EL (cell line): ENCODE data around the gene CCDC92.

ENCODE experiments used
- DNase-seq: peaks from one replicate; pipeline ENCODE4 v3.0.0-alpha.2; 2016

CCDC92 gene

DNA sequence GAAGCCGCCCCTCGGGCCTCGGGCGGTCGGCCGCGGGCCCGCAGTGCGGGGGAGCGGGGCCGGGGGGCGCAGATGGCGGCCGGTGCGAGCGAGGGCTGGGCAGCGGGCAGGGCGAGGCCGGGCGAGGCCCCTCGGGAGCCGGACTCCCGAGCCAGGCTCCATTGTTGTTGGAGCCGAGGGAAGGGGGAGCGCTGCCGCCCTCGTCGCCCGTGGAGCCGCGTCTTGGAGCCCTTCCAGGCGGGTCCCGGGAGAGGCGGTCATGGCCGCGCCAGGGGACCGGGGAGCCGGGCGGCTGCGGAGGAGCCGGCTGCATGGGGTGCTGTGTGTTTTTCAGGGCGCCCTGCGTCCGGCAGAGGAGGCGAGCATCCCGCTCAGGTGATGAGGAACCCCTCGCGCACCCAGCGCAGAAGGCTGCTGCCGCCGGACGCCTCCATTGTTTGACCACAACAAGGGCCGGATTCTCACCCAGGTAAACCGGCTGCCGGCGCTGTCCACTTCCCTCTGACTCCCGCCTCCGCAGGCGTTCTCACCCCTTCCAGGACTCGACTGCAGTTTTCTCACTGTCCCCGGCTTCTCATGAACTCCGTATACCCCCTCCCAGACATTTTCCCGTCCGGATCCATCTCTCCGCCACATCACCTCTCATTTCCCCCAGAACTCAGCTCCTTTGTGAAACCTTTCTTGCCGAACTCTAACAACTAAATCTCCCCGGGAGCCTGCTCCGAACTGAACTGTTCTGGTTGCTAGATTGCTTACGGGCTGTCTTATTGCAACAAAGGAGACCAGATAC, 1.1 kb upstream of the CCDC92 start:
- DNase-seq = peak; percentile 40

DNA sequence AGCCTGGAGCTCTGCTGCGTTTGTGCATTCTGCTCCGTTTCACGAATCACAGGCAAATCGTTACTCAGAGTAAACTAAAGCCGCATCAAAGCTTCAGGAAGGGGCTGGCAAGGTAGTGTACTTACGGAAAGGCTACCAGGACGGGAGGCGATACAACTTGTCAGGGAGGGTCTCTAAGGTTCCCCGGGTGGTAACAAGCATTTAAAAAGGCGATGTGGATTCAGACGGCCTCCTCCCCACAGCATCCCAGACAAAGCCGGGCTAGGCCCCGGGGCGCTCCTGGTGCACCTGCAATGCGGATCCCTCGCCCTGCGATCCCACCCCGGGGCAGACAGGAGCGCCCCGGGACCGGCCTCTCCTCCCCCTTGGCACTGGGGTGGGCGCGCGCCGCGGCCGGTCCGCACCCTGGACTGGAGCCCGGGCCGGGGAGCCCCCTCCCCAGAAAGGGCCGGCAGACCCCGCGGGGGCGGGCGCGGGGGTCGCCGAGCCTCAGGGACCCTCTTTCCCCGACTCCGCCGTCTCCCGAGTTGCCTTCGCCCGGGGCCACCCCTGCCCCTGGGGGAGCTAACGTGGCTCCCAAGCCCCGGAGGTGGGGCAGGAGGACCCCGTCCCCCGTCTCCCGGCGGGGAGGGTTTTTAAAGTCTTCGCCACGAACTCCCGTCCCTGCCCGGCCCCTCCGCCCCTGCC, 718 bp downstream of the CCDC92 start:
- peak; percentile 50 for DNase-seq

DNA sequence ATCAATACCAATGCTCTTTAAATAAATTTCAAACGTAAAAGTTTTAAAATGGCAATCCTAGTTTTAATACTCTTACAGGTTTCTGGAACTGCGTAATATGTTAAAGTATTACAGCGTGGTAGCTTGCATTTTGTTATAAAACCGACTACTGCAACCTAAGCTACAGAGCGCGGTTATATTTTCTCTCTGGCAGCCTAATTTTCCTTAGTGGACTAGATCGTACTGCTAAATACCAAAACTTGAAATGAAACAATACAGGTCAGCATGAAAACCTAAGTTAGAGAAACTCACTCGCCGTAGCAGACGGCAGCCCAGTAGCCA, 1.2 kb downstream of the CCDC92 start:
- DNase-seq = no peak

DNA sequence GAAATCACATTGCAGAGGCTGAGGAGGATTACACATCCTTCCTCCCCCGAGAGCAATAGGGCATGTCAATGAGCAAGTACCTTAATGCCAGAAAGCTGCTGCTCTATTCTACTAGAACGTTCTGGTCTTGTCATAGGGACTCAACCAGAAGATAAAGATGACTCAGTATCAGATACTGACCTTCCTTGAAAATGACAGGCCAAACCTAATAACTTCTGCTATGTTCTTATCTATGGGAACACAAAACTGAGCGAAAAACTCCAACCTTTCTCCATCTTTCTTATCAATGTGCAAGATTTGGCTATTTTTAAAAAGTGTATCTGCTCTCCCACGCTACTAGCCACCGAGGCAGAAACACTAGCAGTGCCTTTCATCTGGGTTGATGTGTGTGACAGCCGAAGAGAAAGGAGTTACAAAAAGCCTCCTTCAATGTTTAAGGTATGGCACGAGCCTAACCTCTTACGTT, 5.5 kb downstream of the CCDC92 start:
- peak; percentile 9 for DNase-seq

DNA sequence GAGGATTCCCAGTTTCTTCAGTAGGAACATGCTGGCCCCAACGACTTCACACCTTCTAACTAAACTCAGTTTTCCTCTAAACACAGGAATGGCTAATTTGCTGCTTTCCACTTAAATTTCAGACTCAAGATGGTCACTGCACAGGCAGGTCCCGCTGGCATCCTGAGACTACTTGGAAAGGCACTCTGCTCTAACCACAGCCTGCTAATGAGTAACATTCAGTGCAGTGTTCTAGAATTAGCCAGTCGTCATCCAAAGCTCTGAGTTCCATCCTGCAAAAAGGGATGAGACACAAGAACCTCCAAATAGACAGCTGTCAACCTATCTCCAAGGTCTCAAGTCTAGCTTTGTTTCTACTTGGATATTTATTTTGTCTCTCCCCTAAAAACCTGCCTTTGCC, 6.0 kb downstream of the CCDC92 start:
- DNase-seq = peak; percentile 69

DNA sequence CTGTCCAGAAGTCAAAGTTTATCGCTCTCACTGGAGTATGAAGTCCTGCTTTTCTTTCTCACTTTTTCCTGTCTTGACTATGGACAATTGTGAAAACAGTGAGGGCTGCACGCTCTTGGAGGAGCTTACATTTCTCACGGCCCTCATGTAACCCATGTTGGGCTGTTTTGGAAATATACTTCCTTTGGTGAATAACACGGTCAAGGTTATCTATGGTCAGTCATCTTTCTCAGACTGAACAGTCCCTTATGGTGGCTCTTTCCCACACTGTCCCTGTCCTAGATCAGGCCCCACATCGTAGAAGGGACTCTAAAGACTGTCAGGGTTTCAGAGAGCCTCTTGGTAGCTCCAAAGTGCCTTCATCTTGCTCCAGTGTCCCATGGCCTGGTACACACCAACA, 7.2 kb downstream of the CCDC92 start:
- DNase-seq = no peak

DNA sequence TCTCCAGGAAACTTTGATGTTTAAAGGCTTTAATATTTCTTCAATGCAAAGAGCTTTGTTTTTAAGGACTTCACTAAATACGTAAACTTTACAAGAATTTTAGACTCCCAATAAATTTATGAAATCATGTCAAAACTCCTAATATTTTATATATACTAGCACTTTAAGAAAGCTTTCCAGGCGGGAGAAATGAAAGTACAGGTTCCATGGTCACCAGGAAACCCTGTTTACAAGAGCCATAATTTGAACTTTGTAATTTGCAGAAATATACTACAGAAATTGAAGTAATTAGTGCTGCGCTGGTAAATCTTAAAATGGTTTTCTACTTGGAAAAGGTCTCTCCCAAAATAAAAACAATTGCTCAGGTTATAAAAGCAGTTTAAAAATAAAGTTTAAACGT, 8.8 kb downstream of the CCDC92 start:
- DNase-seq = no peak

DNA sequence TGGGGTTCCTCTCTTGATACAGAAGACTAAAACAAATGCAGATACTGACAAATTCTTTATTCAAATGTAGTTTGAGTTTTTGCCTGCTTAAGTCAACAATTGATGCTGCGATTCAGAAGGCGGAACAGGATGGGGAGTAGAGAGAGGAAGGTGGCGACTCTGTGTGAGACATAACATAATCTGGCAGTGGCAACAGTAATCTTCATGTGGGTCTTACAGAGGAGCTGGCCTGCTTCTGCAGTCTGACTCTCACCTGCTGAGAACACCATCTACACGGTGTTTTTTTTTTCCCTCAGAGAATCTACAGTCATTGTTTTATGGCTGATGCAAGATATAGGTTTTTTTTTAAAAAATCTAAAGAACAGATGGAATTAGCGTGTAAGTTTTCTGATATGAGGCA, 10.1 kb downstream of the CCDC92 start:
- no peak for DNase-seq

DNA sequence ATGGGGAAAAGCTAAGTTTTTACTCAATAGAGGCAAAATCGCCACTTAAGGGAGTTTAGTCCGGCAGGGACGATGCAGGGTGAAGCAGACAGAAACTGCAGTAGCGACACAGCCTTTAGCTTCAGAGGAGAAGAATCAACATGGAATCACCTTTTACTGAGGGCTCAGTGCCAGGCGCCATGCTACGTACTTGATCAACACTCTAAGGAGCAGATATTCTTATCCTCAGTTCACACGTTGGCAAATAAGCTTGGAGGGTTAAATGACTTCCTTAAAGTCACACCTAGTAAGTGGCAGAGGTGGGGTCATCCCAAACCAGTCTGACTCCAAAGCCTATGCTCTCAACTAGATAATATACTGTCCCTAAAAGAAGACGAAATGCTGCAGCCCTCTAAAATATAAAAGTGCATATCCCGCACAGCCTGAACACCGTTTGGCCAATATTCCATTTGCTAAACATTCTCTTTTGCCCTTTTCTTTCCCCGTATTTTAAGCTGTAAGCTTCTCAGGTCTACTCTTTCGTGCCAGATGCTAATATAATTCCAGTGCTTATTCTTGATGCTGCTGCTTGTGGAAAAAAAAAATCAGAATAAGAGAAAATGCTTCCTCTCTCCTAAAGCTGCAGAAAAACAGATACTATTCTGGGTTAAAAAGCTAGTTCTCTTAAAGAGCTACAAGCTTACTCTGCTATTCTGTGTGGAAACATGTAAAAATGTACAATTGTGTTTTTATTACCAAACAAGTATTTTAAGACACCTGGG, 10.9 kb downstream of the CCDC92 start:
- DNase-seq = no peak

DNA sequence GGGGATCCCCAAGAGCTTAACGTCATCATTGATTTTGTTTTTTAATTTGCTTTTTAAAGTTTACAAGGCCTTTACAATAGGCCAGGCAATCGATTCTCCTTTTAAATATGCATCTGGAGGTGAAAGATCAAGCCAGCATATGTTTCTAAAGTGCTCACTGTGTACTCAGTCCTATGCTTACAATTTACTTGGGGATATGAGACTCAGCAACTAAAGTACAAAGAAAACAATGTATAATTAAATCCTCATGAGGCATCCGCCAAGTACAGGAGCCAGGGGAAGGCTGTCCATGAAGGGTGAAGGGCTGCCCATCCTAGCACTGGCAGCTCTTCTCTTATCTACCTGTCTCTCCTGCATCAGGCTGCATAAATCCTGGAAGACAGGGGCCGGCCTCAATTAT, 11.8 kb downstream of the CCDC92 start:
- DNase-seq = no peak

DNA sequence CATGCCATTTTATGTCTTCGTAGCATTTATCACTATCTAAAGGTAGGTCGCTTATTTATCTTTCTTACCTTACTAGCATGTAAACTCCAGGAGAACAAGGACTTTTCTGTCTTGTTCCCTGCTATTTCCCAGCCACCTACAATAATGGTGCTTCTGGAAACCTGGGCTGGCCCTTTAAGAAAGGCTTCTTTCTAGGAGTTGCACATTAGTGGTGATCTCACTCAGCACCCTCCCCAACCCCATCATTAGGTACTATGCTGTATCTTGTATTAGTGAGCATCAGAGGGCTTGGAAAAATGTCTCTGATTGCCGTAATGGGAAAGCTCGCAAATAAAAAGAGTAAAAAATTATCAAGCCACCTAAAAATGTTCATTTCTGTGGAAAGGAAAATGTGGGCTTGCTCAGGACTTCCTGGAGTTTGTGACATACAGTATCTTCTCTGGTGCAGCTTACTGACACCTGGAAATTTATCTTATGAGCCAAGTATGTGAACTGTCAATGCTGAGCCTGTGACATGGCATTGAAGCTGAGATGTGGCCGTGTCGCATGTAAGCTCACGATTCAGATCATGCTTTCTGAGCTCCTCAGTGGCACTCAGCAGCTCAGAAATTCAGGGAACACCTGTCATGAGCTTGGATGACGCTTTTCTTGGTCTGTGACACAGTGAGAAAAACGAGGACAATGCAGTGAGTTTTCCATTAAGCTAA, 12.4 kb downstream of the CCDC92 start:
- DNase-seq = no peak

DNA sequence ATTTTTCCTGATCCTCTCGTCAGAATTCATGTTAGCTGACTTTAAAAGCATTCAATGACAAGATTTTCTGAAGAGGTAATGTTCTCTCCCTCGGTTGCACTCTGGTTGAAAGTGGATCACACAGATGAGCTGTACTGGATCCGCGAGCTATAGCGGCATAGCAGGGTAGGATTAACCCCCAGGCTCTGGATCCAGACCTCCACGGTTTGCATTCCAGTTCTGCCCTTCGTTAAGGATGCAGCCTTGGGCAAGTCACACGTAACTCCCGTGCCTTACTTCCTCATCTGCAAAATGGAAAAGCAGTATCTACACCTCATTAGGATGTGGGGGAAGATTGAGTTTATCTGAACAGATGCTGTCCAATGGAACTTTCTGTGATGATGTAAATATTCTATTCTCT, 13.8 kb downstream of the CCDC92 start:
- DNase-seq = no peak

DNA sequence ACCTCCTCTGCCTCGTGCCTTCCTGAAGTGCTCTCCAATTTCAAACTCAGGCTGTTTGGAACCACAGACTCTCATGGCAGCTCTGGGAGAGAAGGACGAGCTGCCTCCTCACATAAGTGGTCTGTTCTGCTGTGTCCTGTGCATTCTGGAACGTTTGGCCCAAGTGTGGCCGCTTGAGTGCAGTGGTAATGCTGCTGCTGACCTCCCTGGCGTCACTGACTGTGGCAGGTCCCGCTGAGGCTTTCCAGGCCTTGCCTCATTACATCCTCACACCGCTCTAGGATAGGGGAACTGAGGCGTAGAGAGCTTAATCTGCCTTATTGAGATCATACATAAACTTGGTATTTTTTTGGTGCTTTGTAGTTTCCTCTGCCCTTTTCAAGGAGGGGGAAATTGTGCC, 14.2 kb downstream of the CCDC92 start:
- no peak for DNase-seq

DNA sequence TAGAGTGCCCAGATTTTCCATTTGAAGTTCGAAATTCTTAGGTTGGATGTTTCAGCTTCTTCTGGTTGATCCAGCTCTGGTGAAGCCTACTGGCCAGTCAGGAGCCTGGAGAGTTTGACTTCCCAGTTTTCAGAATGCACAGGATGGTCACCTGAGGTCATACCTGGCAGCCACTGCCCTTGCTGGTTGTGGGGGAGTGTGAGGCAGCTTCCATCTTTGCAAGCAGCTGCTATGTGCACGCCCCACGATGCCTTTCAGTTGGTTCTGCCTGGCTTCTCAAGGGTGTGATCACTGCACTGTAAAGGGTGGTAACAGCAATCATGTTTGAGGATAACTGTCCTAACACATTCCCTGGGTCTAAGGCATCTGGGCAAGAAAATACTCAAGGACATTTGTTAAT, 15.4 kb downstream of the CCDC92 start:
- no peak for DNase-seq

DNA sequence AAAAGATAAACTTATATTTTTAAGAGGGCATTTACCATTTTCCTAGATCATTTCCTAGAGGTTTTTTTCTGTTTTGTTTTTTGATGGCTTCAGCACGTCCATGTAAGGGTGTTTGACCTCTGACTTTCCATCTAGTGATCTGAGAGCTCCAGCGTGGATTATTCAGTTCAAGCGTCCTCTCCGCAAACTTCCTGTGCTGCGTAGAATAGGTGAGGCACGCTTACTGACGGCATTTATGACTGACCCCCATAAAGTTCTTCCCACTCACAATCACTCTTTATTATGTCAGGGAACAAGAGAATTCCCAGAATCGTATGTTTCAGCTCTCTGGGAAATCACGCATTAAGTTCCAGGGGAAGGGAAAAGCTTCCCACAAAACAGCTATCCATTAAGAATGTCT, 16.4 kb downstream of the CCDC92 start:
- DNase-seq = no peak

DNA sequence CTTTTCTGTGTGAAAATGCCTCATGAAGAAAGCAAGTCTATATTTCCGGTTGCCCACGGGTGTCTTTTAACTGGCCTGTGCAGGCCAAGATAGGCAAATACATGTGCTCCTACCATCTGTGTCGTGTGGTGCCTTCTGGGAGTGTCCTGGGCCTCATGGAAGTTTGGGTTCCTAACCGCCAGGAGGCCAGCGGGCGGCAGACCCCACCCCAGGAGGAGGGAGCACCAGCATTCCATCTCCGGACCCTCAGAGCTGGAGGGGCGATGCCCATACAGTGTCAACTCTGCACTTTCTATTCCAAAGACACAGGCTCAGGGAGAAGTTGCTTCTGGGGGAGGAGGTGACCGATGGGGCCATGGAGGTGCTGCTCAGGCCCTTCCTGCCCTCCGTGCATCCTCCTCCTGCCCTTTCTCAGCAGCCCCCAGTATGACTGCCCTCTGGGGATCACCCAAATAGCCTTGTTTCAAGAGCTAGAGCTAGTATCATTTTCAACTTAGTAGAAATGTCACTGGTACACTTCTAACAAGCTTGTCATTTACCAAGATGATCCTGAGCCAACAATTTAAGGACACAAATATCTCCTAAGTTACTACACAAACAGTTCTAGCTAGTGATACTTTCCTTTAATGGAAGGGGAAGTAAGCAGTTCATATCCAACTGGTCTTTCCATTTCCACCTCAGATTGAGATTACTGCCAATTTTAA, 17.8 kb downstream of the CCDC92 start:
- DNase-seq = no peak

DNA sequence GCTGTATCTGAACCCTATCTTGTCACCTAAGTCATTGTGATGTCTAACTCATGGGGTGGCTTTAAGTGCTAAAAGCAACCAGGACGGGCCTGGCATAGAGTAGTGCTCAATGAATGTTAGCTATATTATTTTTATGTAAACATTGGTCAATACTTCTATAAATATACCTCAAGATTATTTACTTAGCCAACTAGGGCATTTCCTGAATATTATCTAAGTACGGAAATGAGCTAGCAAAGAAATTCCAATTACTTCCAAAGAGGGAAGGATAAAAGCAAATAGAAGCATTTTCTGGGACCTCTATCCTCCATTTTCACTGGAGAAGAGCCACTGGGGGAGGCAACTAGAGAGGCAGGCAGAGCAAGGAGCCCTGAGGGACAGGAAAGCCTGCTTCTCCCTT, 20.6 kb downstream of the CCDC92 start:
- peak; percentile 16 for DNase-seq

DNA sequence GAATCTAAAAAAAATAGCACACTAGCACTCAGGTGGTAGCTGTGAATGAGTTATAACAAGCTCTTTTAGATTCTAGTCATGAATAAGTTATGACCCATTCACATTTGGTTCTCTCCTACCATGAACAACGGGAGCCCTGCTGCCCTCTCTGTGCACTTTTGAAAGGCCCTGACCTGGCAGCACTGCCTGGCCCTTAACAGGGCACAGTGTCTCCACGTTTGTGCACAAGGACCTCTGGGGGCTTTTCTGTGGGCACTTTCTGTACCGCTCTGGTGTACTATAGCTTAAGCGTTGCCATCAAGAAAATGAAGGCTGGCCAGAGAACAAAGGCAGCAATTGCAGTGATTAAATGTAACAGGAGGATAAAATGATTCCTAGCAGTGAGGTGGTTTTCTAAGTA, 21.2 kb downstream of the CCDC92 start:
- DNase-seq = no peak

DNA sequence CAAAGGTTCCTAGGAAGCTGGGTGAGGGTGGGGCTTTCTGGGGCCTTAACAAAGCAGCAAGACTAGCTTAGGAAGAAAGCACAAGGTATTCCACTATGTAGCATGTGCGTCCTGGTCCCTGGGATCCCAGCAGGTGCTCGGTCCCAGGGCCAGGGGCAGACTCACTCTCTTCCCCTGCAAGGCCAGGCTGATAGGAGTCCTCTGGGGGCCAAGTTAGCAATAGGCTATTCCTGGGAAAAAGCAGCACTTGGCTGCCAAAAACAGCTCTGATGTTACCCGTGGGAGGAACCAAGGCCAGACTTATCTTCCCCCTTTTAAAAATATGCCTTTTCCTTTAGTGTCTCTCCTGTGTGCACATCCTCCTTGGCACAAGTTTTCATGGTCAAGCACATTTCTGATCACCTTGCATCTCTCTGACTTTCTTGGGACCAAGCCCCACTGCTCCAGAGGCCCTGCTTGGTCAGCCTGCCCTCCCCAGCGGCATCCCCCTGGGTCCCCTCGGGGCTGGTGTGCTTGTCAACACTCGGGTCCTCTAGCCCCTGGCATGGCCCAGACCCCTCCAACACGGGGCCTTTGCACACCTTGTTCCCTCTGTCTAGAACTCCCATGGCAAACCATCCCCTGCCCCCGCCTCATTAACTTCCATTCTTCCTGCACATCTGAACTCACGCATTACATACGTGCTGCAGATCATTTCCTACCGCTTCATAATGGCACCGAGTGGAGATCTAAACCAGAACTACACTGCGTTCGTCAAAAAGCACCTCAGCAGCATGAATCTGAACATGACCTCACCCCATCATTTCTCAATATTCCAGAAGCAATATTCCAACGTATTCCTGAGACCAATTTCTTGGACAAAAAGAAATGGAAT, 21.9 kb downstream of the CCDC92 start:
- no peak for DNase-seq

DNA sequence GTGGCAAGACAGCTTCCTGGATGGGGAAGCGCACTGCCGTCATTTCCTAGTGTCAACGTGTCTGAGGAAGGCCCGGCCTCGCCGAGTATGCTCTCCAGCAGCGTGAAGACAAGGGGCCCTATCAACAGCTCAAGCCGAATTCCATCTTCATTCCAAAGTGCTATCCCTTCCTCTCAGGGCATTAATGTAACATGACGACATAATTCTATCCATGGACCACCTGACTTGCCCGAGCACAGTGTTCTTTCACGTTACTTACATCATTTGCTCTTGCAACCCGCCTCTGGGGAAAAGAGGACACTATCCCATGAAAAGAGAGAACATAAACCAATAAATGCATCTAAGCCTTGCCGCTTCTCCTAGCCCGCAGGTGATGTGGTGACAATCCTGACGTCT, 22.9 kb downstream of the CCDC92 start:
- no peak for DNase-seq
